CD14-positive monocyte (primary cell): ENCODE data around the gene NEURL4. TPM values are rescaled to one million over a fixed set of nuclear protein-coding genes. Genes with fewer than 3 reads are reported as not detected.

Experiments
- DNase-seq, 3 donors: peaks; one replicate each; pipeline ENCODE4 v3.0.0-alpha.2; 2011 to 2022
- H2AFZ ChIP-seq: 2 replicates; pipeline ENCODE4 v1.6.0; 2012; ENCODE audit warnings: mild to moderate bottlenecking, low read depth, low read length, inconsistent platforms; ENCODE audit not compliant: insufficient read depth, poor library complexity, severe bottlenecking
- H3K27ac ChIP-seq, 2 donors: 1 replicate in 1 of 2; 2 replicates in 1 of 2; pipeline ENCODE4 v1.5.1; 2012 to 2013; ENCODE audit warnings: low read length in 2 of 2, control low read depth in 1 of 2, inconsistent platforms in 1 of 2, low read depth in 1 of 2, mild to moderate bottlenecking in 1 of 2
- H3K27me3 ChIP-seq, 2 donors: one replicate each; pipeline versions ENCODE4 v1.6.0 to v1.6.1; 2011 to 2013; ENCODE audit warnings: low read length in 2 of 2; ENCODE audit not compliant: control insufficient read depth in 2 of 2, insufficient read depth in 2 of 2
- H3K36me3 ChIP-seq, 2 donors: replicated peaks in 1 of 2; 1 replicate in 1 of 2; 2 replicates in 1 of 2; pipeline versions ENCODE4 v1.5.1 to v1.6.1; 2012 to 2013; ENCODE audit warnings: low read length in 2 of 2, control low read depth in 1 of 2, inconsistent platforms in 1 of 2, mild to moderate bottlenecking in 1 of 2; ENCODE audit not compliant: insufficient read depth in 2 of 2, control insufficient read depth in 1 of 2
- H3K4me1 ChIP-seq, 2 donors: 1 replicate in 1 of 2; 2 replicates in 1 of 2; pipeline versions ENCODE4 v1.5.1 to v1.6.1; 2012 to 2013; ENCODE audit warnings: low read length in 2 of 2, control low read depth in 1 of 2, inconsistent platforms in 1 of 2, mild to moderate bottlenecking in 1 of 2, moderate library complexity in 1 of 2; ENCODE audit not compliant: insufficient read depth in 2 of 2, control insufficient read depth in 1 of 2
- H3K4me2 ChIP-seq: replicated peaks from 2 replicates; pipeline ENCODE3; 2012; ENCODE audit warnings: low read length, moderate library complexity, mild to moderate bottlenecking; ENCODE audit not compliant: poor library complexity, severe bottlenecking; ENCODE audit errors: extremely low read depth
- H3K4me3 ChIP-seq, 3 experiments: fragments of 200-600 bp in 1 of 3; sonication (generic) in 1 of 3; replicated peaks in 1 of 3; 1 replicate in 2 of 3; 2 replicates in 1 of 3; pipeline ENCODE4 v1.5.1; 2011 to 2013; ENCODE audit warnings: low read length in 3 of 3, mild to moderate bottlenecking in 3 of 3, control low read depth in 2 of 3, low read depth in 2 of 3, inconsistent platforms in 1 of 3, moderate library complexity in 1 of 3
- H3K79me2 ChIP-seq: 2 replicates; pipeline ENCODE4 v1.6.0; 2012; ENCODE audit warnings: mild to moderate bottlenecking, control low read depth, inconsistent platforms, low read length, moderate library complexity; ENCODE audit not compliant: insufficient read depth
- H3K9ac ChIP-seq: 2 replicates; pipeline ENCODE4 v1.6.0; 2017; ENCODE audit warnings: low read length, mild to moderate bottlenecking; ENCODE audit not compliant: insufficient read depth, poor library complexity, severe bottlenecking
- H3K9me3 ChIP-seq, 2 donors: replicated peaks in 1 of 2; 1 replicate in 1 of 2; 2 replicates in 1 of 2; pipeline versions ENCODE4 v1.5.1 to v1.6.1; 2012 to 2013; ENCODE audit warnings: low read length in 2 of 2, control low read depth in 1 of 2; ENCODE audit not compliant: control insufficient read depth in 1 of 2, insufficient read depth in 1 of 2
- H4K20me1 ChIP-seq: 2 replicates; pipeline ENCODE4 v1.6.0; 2012; ENCODE audit warnings: mild to moderate bottlenecking, low read length, control low read depth, moderate library complexity; ENCODE audit not compliant: insufficient read depth
- H3K27ac Mint-ChIP-seq, 7 donors: one replicate each; pipeline ENCODE4 v1.8.0; 2020; ENCODE audit warnings: mild to moderate bottlenecking in 7 of 7, mixed read lengths in 7 of 7, moderate library complexity in 6 of 7, inconsistent platforms in 2 of 7
- H3K27me3 Mint-ChIP-seq, 3 donors: one replicate each; pipeline ENCODE4 v1.8.0; 2021 to 2022; ENCODE audit warnings: low read depth in 3 of 3, mild to moderate bottlenecking in 3 of 3, mixed read lengths in 3 of 3, moderate library complexity in 3 of 3, inconsistent platforms in 1 of 3
- H3K36me3 Mint-ChIP-seq, 2 donors: one replicate each; pipeline ENCODE4 v1.8.0; 2020; ENCODE audit warnings: mixed read lengths in 2 of 2, inconsistent platforms in 1 of 2, mild to moderate bottlenecking in 1 of 2
- H3K4me1 Mint-ChIP-seq: one replicate; pipeline ENCODE4 v1.8.0; 2020; ENCODE audit warnings: mild to moderate bottlenecking, mixed read lengths
- H3K4me3 Mint-ChIP-seq, 2 donors: one replicate each; pipeline ENCODE4 v1.8.0; 2020; ENCODE audit warnings: mild to moderate bottlenecking in 2 of 2, mixed read lengths in 2 of 2, moderate library complexity in 1 of 2
- H3K9me3 Mint-ChIP-seq, 7 donors: one replicate each; pipeline ENCODE4 v1.8.0; 2020 to 2022; ENCODE audit warnings: mixed read lengths in 7 of 7, mild to moderate bottlenecking in 6 of 7, moderate library complexity in 6 of 7, inconsistent platforms in 2 of 7
- WGBS: methylation state at CpG from one replicate; pipeline ENCODE4 v1.1.5; 2013; ENCODE audit warnings: missing lambda C conversion rate; ENCODE audit not compliant: insufficient coverage; 5-methylcytosine and 5-hydroxymethylcytosine counted together
- intact Hi-C, 2 donors: fragments of 100-400 bp; cut with micrococcal nuclease; formaldehyde crosslinking; loops; one replicate each; pipeline versions ENCODE4 v1.15.0 to v1.15.1; 2023
- polyA plus RNA-seq, 3 donors: library from polyadenylated mRNA; depleted of rRNA in 1 of 3; unstranded in 2 of 3; stranded (reverse) in 1 of 3; fragments of 300-500 nt in 2 of 3; fragments of >200 nt in 1 of 3; fragmentation: Illumina TruSeq in 2 of 3; gene quantifications; 1 replicate in 2 of 3; 2 replicates in 1 of 3; pipeline ENCODE4 v1.2.3, GENCODE V29; 2012 to 2021
- TF ChIP-seq, protein P1 (sequence below): fragments of 200-600 bp; IDR thresholded peaks from one replicate; pipeline ENCODE4 v1.8.0; 2022; ENCODE audit warnings: antibody characterized with exemption, mild to moderate bottlenecking

NEURL4 gene
- polyA plus RNA-seq, 3 donors, result 0.35 to 42.6 (median 0.44) TPM

DNA sequence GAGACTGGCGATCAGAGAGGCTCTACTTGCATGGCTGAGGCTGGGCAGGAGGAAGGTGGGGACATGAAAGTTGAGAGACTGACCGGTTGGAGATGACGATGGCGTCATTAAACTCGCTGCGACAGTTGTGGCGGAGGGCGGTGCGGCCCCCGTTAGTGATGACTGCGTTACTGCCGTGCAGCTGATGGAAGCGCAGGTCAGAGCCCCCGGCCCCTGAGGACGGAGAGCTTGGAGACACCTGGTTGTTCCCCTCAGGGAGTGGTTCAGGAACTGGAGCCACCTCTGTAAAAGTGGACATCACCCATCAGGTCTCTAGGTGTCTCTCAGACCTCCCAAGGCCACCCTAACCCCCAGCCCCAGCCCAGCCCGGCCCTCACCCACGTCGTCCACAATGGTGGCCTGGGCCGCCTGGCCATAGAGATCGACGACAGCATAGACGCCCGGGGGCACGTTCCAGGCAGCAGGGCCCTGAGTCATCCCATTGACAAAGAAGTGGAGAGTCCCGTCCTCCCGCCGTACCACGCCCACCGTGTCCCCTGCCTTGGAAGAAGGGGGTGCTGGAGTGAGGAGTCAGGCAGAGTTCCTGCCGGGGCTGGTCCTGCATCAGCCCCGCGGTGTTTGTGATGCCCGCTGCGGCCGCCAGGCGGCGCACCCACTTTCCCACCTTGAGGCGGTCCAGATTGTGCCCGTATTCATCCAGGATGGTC is 5.3 kb downstream of the NEURL4 start:
- H3K27me3 ChIP-seq, result no peaks in the 10 kb centered on the region
- Mint-ChIP-seq H3K4me3 (no peak overlapping the region), H3K36me3 (peaks cover 49 to 82% of the 10 kb centered on the region in 2 donors), H3K4me1 (peaks cover 11% of the 10 kb centered on the region), H3K27me3 (peaks cover 0 to 2% (median 0%) of the 10 kb centered on the region in 3 donors), H3K9me3 (no peaks in the 10 kb centered on the region), H3K27ac (no peak overlapping the region)
- peaks cover 7% of the 10 kb centered on the region for H4K20me1 ChIP-seq
- H3K4me2 ChIP-seq, result no peak overlapping the region
- DNase-seq, result peak in 2 of 3 donors; percentile 43 to 52
- H2AFZ ChIP-seq, result no peak overlapping the region
- intact Hi-C loops, result loop anchor here in 1 of 2 donors (10.0 kb wide), 1 partner anchor 251 kb away; the partner anchor contains the start of gene CD68
- TF ChIP-seq, protein P1, sequence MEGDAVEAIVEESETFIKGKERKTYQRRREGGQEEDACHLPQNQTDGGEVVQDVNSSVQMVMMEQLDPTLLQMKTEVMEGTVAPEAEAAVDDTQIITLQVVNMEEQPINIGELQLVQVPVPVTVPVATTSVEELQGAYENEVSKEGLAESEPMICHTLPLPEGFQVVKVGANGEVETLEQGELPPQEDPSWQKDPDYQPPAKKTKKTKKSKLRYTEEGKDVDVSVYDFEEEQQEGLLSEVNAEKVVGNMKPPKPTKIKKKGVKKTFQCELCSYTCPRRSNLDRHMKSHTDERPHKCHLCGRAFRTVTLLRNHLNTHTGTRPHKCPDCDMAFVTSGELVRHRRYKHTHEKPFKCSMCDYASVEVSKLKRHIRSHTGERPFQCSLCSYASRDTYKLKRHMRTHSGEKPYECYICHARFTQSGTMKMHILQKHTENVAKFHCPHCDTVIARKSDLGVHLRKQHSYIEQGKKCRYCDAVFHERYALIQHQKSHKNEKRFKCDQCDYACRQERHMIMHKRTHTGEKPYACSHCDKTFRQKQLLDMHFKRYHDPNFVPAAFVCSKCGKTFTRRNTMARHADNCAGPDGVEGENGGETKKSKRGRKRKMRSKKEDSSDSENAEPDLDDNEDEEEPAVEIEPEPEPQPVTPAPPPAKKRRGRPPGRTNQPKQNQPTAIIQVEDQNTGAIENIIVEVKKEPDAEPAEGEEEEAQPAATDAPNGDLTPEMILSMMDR, result peak; percentile 96
- no peak overlapping the region for H3K4me3 ChIP-seq
- H3K9ac ChIP-seq, result no peak overlapping the region
- peaks cover 62 to 74% of the 10 kb centered on the region in 2 donors for H3K36me3 ChIP-seq
- peaks cover 12 to 13% of the 10 kb centered on the region in 2 donors for H3K4me1 ChIP-seq
- H3K79me2 ChIP-seq, result peaks cover 18% of the 10 kb centered on the region
- no peak overlapping the region for H3K27ac ChIP-seq
- WGBS, result 89% methylated on average over 28 of the region's 39 CpGs
- no peaks in the 10 kb centered on the region for H3K9me3 ChIP-seq

DNA sequence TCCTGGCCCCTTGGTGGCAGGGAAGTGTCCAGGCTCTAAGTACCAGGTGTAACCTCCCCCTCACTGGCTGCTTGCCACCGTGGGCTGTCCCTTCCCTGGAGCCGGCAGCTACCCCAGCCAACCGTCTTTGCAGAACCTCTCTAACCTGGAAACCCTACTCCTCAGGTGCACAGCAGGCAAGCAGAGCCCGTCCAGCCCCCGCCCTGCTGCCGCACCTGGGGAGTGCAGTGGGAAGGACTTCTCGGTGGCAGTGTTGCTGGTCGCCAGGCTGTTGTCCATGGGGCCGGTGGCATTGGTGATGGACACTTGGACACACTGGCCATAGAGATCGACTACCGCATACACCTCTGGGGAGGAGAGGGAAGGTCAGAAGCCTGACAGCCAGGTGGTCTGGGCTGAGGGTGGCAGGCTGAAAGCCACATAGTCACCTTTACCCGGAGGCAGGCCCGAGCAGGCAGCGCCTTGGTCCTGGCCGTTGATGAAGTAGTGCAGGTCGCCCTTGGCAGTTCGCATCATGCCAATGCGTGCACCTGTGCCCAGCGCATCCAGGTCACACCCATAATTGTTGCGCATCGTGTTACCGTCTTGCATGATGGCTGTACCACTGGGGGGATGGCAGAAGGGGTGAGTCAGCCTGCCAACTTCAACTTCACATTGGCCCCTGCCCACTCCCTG is 6.5 kb downstream of the NEURL4 start:
- Mint-ChIP-seq H3K4me1 (no peaks in the 10 kb centered on the region), H3K27me3 (no peaks in the 10 kb centered on the region), H3K9me3 (no peaks in the 10 kb centered on the region), H3K36me3 (peaks cover 58 to 95% of the 10 kb centered on the region in 2 donors), H3K27ac (no peak overlapping the region), H3K4me3 (no peak overlapping the region)
- Histone ChIP-seq H2AFZ (no peak overlapping the region), H3K4me1 (peaks cover under 1 to 1% of the 10 kb centered on the region in 2 donors), H4K20me1 (peaks cover 7% of the 10 kb centered on the region), H3K27me3 (no peaks in the 10 kb centered on the region), H3K9ac (no peak overlapping the region), H3K79me2 (peaks cover 7% of the 10 kb centered on the region), H3K4me2 (no peak overlapping the region), H3K4me3 (no peak overlapping the region), H3K9me3 (no peaks in the 10 kb centered on the region), H3K27ac (no peak overlapping the region), H3K36me3 (peaks cover 75 to 86% of the 10 kb centered on the region in 2 donors)
- intact Hi-C loops, result loop anchor here in 1 of 2 donors (10.0 kb wide), 1 partner anchor 252 kb away; the partner anchor contains the start of gene CD68
- no peak for DNase-seq
- 96% methylated on average over 16 of the region's 22 CpGs for WGBS
- TF ChIP-seq, protein P1, result no peak
